Lung (tissue), 12 donors: ENCODE measurements around the gene SAMD1. TPM values are rescaled to one million over a fixed set of nuclear protein-coding genes. Genes with fewer than 3 reads are reported as not detected.

Experiments used
- ATAC-seq: fragments of 200-7000 bp; cut with Tn5 transposase; one replicate; pipeline ENCODE4 v1.9.1; 2020; ENCODE audit warnings: moderate number of reproducible peaks; ENCODE audit not compliant: insufficient read depth, low FRiP score
- DNase-seq, 3 donors: peaks; one replicate each; pipeline ENCODE4 v3.0.0-alpha.2; 2013 to 2017
- H3K27ac ChIP-seq, 2 donors: one replicate each; pipeline ENCODE4 v1.5.1; 2013; ENCODE audit warnings: mild to moderate bottlenecking in 2 of 2, moderate library complexity in 2 of 2, control low read depth in 1 of 2, inconsistent platforms in 1 of 2, low read depth in 1 of 2, low read length in 1 of 2
- H3K27me3 ChIP-seq, 3 donors: one replicate each; pipeline ENCODE4 v1.5.1; 2013; ENCODE audit warnings: low read length in 2 of 3; ENCODE audit not compliant: control insufficient read depth in 3 of 3, insufficient read depth in 3 of 3
- H3K36me3 ChIP-seq, 4 donors: one replicate each; pipeline ENCODE4 v1.5.1; 2013; ENCODE audit warnings: low read length in 4 of 4, mild to moderate bottlenecking in 1 of 4, moderate library complexity in 1 of 4; ENCODE audit not compliant: control insufficient read depth in 4 of 4, insufficient read depth in 4 of 4
- H3K4me1 ChIP-seq, 5 donors: one replicate each; pipeline ENCODE4 v1.5.1; 2013; ENCODE audit warnings: low read length in 5 of 5, mild to moderate bottlenecking in 2 of 5, moderate library complexity in 1 of 5; ENCODE audit not compliant: control insufficient read depth in 5 of 5, insufficient read depth in 5 of 5
- H3K4me3 ChIP-seq: one replicate; pipeline ENCODE4 v1.5.1; 2013; ENCODE audit warnings: mild to moderate bottlenecking, control low read depth, moderate library complexity
- H3K9ac ChIP-seq, 2 donors: one replicate each; pipeline ENCODE4 v1.5.1; 2013; ENCODE audit warnings: low read length in 2 of 2, control low read depth in 1 of 2; ENCODE audit not compliant: insufficient read depth in 1 of 2
- H3K9me3 ChIP-seq, 4 donors: one replicate each; pipeline ENCODE4 v1.5.1; 2013; ENCODE audit warnings: low read length in 3 of 4, mild to moderate bottlenecking in 1 of 4, moderate library complexity in 1 of 4; ENCODE audit not compliant: control insufficient read depth in 4 of 4, insufficient read depth in 3 of 4
- CTCF ChIP-seq: IDR thresholded peaks from 2 replicates; pipeline ENCODE4 v1.5.1; 2012; ENCODE audit warnings: mild to moderate bottlenecking; ENCODE audit errors: control extremely low read depth, extremely low read depth
- WGBS, 2 donors: extraction: QIAGEN DNeasy Blood & Tissue Kit; methylation state at CpG; one replicate each; pipeline ENCODE4 v1.1.7; 2013; 5-methylcytosine and 5-hydroxymethylcytosine counted together
- polyA plus RNA-seq, 2 donors: library from polyadenylated mRNA; stranded (reverse); fragments of 200-250 nt; gene quantifications; one replicate each; pipeline ENCODE4 v1.2.1, GENCODE V29; 2013
- total RNA-seq, 2 donors: library from RNA; depleted of rRNA in 1 of 2; stranded (reverse); fragments of >200 nt in 1 of 2; gene quantifications; one replicate each; pipeline ENCODE4 v1.2.1, GENCODE V29; 2014 to 2021
- donor health status: control.
- donor health status: control.
- donor health status: Bipolar disorder and iron deficiency.
- donor health status: healthy.
- donor health status: DM: yes; HTN: yes; CAD: no.

The SAMD1 gene
- total and polyA plus RNA-seq, 4 donors = 32.9 to 48.8 (median 39.4) TPM

- TF ChIP-seq CTCF = no peak
- H3K9me3 ChIP-seq = no peaks in the 10 kb centered on the region
- H3K36me3 ChIP-seq = no peaks in the 10 kb centered on the region
- H3K27ac ChIP-seq = no peak overlapping the region
- no peak for ATAC-seq
- no peak overlapping the region for H3K9ac ChIP-seq
- H3K4me1 ChIP-seq = no peaks in the 10 kb centered on the region
- 71 to 72% methylated on average over 2 of the region's 2 CpGs for WGBS, 2 donors
- H3K27me3 ChIP-seq = no peaks in the 10 kb centered on the region
- no peak overlapping the region for H3K4me3 ChIP-seq
- no peak for DNase-seq
Observed at GRCh38 chr19:14066134-14066533, 24.4 kb downstream of the SAMD1 start.

GRCh38 chr19:14063105-14063504 is 27.4 kb downstream of the SAMD1 start:
- no peaks in the 10 kb centered on the region for H3K9me3 ChIP-seq
- no peak overlapping the region for H3K27ac ChIP-seq
- ATAC-seq (no peak), DNase-seq (no peak)
- H3K4me1 ChIP-seq = peaks cover 1 to 5% (median 2%) of the 10 kb centered on the region in 5 donors
- H3K36me3 ChIP-seq = no peaks in the 10 kb centered on the region
- H3K9ac ChIP-seq = no peak overlapping the region
- peaks cover 0 to 8% (median 5%) of the 10 kb centered on the region in 3 donors for H3K27me3 ChIP-seq
- no peak overlapping the region for H3K4me3 ChIP-seq
- no peak for TF ChIP-seq CTCF
- WGBS, 2 donors = 54 to 61% methylated on average over 7 of the region's 7 CpGs

- no peak for DNase-seq
- Histone ChIP-seq H3K36me3 (no peaks in the 10 kb centered on the region), H3K27me3 (peaks cover 0 to 8% (median 5%) of the 10 kb centered on the region in 3 donors), H3K9ac (no peak overlapping the region), H3K9me3 (peaks cover 0 to 1% (median 0%) of the 10 kb centered on the region in 4 donors), H3K27ac (no peak overlapping the region), H3K4me1 (peaks cover 3 to 6% (median 4%) of the 10 kb centered on the region in 5 donors), H3K4me3 (no peak overlapping the region)
- no peak for ATAC-seq
- TF ChIP-seq CTCF = no peak
- 77 to 86% methylated on average over 5 of the region's 5 CpGs for WGBS, 2 donors
Observed at GRCh38 chr19:14062558-14062855, 28.0 kb downstream of the SAMD1 start.

GRCh38 chr19:14061751-14062557 is 28.6 kb downstream of the SAMD1 start, which contains the start of gene PALM3:
Gene PALM3 (minus strand): TSS chr19:14062076. CDS start chr19:14061980, 96 bp downstream.
- 56 to 77% methylated on average over 19 of the region's 19 CpGs for WGBS, 2 donors
- Histone ChIP-seq H3K9me3 (peaks cover 0 to 1% (median 0%) of the 10 kb centered on the region in 4 donors), H3K27ac (peak within 1 kb of the TSS in 1 of 2 donors; percentile 28), H3K9ac (no peak within 1 kb of the TSS), H3K4me3 (no peak within 1 kb of the TSS), H3K36me3 (no peaks in the 10 kb centered on the region), H3K4me1 (peaks cover 3 to 6% (median 4%) of the 10 kb centered on the region in 5 donors), H3K27me3 (peaks cover 0 to 8% (median 5%) of the 10 kb centered on the region in 3 donors)
- TF ChIP-seq CTCF = no peak
- DNase-seq (peak; percentile 30 to 82 (median 75)), ATAC-seq (peak; percentile 75)
